B cell (primary cell): Measurements from ENCODE around the gene S1PR3.

Source experiments
- EZH2 ChIP-seq: IDR thresholded peaks from 2 replicates; pipeline ENCODE4 v1.6.1; 2012; ENCODE audit warnings: borderline replicate concordance, low read depth, mild to moderate bottlenecking, moderate library complexity, low read length; ENCODE audit not compliant: insufficient read depth, poor library complexity, severe bottlenecking
- TF ChIP-seq, protein P1 (sequence below): fragments of 200-600 bp; IDR thresholded peaks from one replicate; pipeline ENCODE4 v1.8.0; 2022; ENCODE audit warnings: antibody characterized with exemption, mild to moderate bottlenecking

DNA sequence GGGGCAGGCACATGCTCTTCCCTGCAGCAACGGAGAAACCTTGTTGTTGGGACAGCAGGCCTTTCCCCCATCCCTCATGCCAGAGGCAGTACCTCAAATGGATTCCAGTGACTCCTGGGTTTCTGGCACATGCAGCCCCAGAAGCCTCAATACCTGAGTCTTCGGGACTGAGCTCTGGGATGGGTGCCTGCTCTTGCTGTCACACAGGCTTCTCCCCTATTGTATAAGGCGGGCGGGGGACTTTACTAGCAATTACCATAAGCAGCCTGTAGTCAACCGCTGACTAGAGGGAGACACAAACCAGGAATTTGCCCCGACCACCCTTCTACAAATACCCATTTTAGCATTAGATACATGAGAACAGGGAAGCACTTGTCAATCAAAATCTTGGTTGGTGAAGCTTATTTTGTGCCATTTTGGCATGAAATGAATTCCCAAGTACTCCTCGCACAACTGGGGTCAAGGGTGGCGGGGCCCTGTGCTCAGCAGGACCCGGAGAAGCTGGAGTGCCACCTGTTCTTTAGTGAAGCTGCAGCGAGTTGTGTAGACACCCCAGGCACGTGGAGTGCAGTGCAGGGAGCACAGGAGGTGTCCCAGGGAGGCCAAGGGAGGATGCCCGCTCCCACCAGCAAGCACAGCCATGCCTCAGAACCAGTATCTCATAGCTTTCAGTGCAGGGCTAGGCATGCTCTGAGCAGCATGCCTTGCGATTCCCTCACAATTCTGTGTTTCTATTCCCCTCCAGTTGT lies 21.2 kb downstream of the S1PR3 start:
- TF ChIP-seq, protein P1, sequence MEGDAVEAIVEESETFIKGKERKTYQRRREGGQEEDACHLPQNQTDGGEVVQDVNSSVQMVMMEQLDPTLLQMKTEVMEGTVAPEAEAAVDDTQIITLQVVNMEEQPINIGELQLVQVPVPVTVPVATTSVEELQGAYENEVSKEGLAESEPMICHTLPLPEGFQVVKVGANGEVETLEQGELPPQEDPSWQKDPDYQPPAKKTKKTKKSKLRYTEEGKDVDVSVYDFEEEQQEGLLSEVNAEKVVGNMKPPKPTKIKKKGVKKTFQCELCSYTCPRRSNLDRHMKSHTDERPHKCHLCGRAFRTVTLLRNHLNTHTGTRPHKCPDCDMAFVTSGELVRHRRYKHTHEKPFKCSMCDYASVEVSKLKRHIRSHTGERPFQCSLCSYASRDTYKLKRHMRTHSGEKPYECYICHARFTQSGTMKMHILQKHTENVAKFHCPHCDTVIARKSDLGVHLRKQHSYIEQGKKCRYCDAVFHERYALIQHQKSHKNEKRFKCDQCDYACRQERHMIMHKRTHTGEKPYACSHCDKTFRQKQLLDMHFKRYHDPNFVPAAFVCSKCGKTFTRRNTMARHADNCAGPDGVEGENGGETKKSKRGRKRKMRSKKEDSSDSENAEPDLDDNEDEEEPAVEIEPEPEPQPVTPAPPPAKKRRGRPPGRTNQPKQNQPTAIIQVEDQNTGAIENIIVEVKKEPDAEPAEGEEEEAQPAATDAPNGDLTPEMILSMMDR: no peak
- no peak for TF ChIP-seq EZH2
